GM21717 (cell line): ENCODE data around the gene PNN.
"Not testable (repeated sequence)": the region's sequence is repeated elsewhere in the genome, so short reads cannot be mapped to it uniquely, and the experiment has no call there.

Source experiments
- ATAC-seq: cut with Tn5 transposase; IDR thresholded peaks from one replicate; pipeline ENCODE4 v1.9.1; 2021; ENCODE audit warnings: mild to moderate bottlenecking, moderate library complexity; ENCODE audit not compliant: unreplicated experiment

PNN gene

GRCh38 chr14:39180553-39180952, 5.5 kb downstream of the PNN start:
- ATAC-seq = no peak

GRCh38 chr14:39181026-39181692, 6.1 kb downstream of the PNN start:
- no peak for ATAC-seq

GRCh38 chr14:39181693-39182047, 6.6 kb downstream of the PNN start:
- ATAC-seq = no peak

GRCh38 chr14:39182770-39183684, 8.0 kb downstream of the PNN start:
- no peak for ATAC-seq

GRCh38 chr14:39183685-39184003, 8.6 kb downstream of the PNN start:
- not testable (repeated sequence) for ATAC-seq

GRCh38 chr14:39184628-39185255, 9.7 kb downstream of the PNN start:
- ATAC-seq = no peak

GRCh38 chr14:39185256-39186049, 10.4 kb downstream of the PNN start:
- no peak for ATAC-seq

- ATAC-seq = no peak
These were observed 12.0 kb downstream of the PNN start for GRCh38 chr14:39186941-39187525.

GRCh38 chr14:39203659-39204606, 28.9 kb downstream of the PNN start:
- ATAC-seq = no peak

GRCh38 chr14:39207430-39207829, 32.4 kb downstream of the PNN start:
- not testable (repeated sequence) for ATAC-seq

GRCh38 chr14:39211109-39211741, 36.2 kb downstream of the PNN start:
- ATAC-seq = no peak

- ATAC-seq = no peak
These were observed 37.0 kb downstream of the PNN start for GRCh38 chr14:39212034-39212433.

- ATAC-seq = no peak
These were observed 37.6 kb downstream of the PNN start for GRCh38 chr14:39212693-39213092.

GRCh38 chr14:39217214-39217879, 42.3 kb downstream of the PNN start:
- no peak for ATAC-seq

GRCh38 chr14:39218171-39218769, 43.2 kb downstream of the PNN start:
- ATAC-seq = no peak

- ATAC-seq = no peak
These were observed 44.0 kb downstream of the PNN start for GRCh38 chr14:39219075-39219499.

GRCh38 chr14:39220473-39220872, 45.4 kb downstream of the PNN start:
- ATAC-seq = not testable (repeated sequence)

GRCh38 chr14:39228044-39228443, 53.0 kb downstream of the PNN start:
- no peak for ATAC-seq
